ENCODE measurements around the gene MGAT1. TPM values are rescaled to one million over a fixed set of nuclear protein-coding genes. Genes with fewer than 3 reads are reported as not detected.

The MGAT1 gene
- polyA plus RNA-seq, 3 donors = 231 to 523 (median 385) TPM

GRCh38 chr5:180810210-180810958, 7.8 kb upstream of the MGAT1 start:
- H3K4me2 ChIP-seq (replicated peaks; ENCODE audit: extremely low read depth, low read length, poor library complexity, severe bottlenecking) = peak overlapping the region; percentile 92
- Mint-ChIP-seq H3K27me3 (ENCODE audit: low read depth in 3 of 3) (peaks cover 0 to 5% (median 0%) of the 10 kb centered on the region in 3 donors), H3K4me1 (peaks cover 80% of the 10 kb centered on the region), H3K36me3 (peaks cover 27 to 37% of the 10 kb centered on the region in 2 donors), H3K4me3 (peak overlapping the region; percentile 80 to 93), H3K9me3 (no peaks in the 10 kb centered on the region), H3K27ac (peak overlapping the region; percentile 96 to 100 (median 99))
- peaks cover 88% of the 10 kb centered on the region for H3K79me2 ChIP-seq (ENCODE audit: insufficient read depth, low read length)
- H3K27me3 ChIP-seq (ENCODE audit: control insufficient read depth in 2 of 2, insufficient read depth in 2 of 2, low read length in 2 of 2) = no peaks in the 10 kb centered on the region
- under 1% methylated on average over 52 of the region's 66 CpGs for WGBS (ENCODE audit: insufficient coverage)
- no peak for TF ChIP-seq CTCF (IDR thresholded peaks at IDR 0.05)
- H2AFZ ChIP-seq (ENCODE audit: insufficient read depth, low read depth, low read length, poor library complexity, severe bottlenecking) = peak overlapping the region; percentile 80
- peak overlapping the region; percentile 80 for H3K9ac ChIP-seq (ENCODE audit: insufficient read depth, low read length, poor library complexity, severe bottlenecking)
- no peaks in the 10 kb centered on the region for H3K9me3 ChIP-seq (replicated peaks in 1 of 2; ENCODE audit: control insufficient read depth in 1 of 2, insufficient read depth in 1 of 2, low read length in 2 of 2)
- peaks cover 0 to 5% of the 10 kb centered on the region in 2 donors for H3K36me3 ChIP-seq (replicated peaks in 1 of 2; ENCODE audit: control insufficient read depth in 1 of 2, insufficient read depth in 2 of 2, low read length in 2 of 2)
- intact Hi-C loops (cut with micrococcal nuclease) = no loop called here
- H4K20me1 ChIP-seq (ENCODE audit: insufficient read depth, low read length) = peaks cover 24% of the 10 kb centered on the region
- peaks cover 82 to 94% of the 10 kb centered on the region in 2 donors for H3K4me1 ChIP-seq (ENCODE audit: control insufficient read depth in 1 of 2, insufficient read depth in 2 of 2, low read length in 2 of 2)
- peak; percentile 92 to 98 (median 98) for DNase-seq
- H3K4me3 ChIP-seq (replicated peaks in 1 of 3; ENCODE audit: low read depth in 2 of 3, low read length in 3 of 3) = peak overlapping the region; percentile 52 to 98 (median 58)
- H3K27ac ChIP-seq (ENCODE audit: low read depth in 1 of 2, low read length in 2 of 2) = peak overlapping the region; percentile 95 to 98

- intact Hi-C loops (cut with micrococcal nuclease) = loop anchor here (10.0 kb wide), 2 partner anchors 345 to 415 kb away; partner anchors contain the start of gene TRIM41 (in 2 of the 2)
Observed at GRCh38 chr5:180809403-180810209, 7.0 kb upstream of the MGAT1 start.

More at GRCh38 chr5:180809403-180810209, 7.0 kb upstream of the MGAT1 start:
- peak; percentile 66 to 85 (median 80) for DNase-seq
- Mint-ChIP-seq H3K4me3 (peak overlapping the region; percentile 80 to 93), H3K27me3 (ENCODE audit: low read depth in 3 of 3) (peaks cover 0 to 2% (median 0%) of the 10 kb centered on the region in 3 donors), H3K27ac (peak overlapping the region; percentile 96 to 100 (median 99)), H3K4me1 (peaks cover 82% of the 10 kb centered on the region), H3K36me3 (peaks cover 27 to 37% of the 10 kb centered on the region in 2 donors), H3K9me3 (no peaks in the 10 kb centered on the region)
- Histone ChIP-seq H3K4me3 (replicated peaks in 1 of 3; ENCODE audit: low read depth in 2 of 3, low read length in 3 of 3) (peak overlapping the region; percentile 52 to 98 (median 58)), H3K9me3 (replicated peaks in 1 of 2; ENCODE audit: control insufficient read depth in 1 of 2, insufficient read depth in 1 of 2, low read length in 2 of 2) (no peaks in the 10 kb centered on the region), H3K4me1 (ENCODE audit: control insufficient read depth in 1 of 2, insufficient read depth in 2 of 2, low read length in 2 of 2) (peaks cover 85 to 94% of the 10 kb centered on the region in 2 donors), H3K4me2 (replicated peaks; ENCODE audit: extremely low read depth, low read length, poor library complexity, severe bottlenecking) (peak overlapping the region; percentile 92), H3K79me2 (ENCODE audit: insufficient read depth, low read length) (peaks cover 84% of the 10 kb centered on the region), H3K9ac (ENCODE audit: insufficient read depth, low read length, poor library complexity, severe bottlenecking) (peak overlapping the region; percentile 80), H4K20me1 (ENCODE audit: insufficient read depth, low read length) (peaks cover 24% of the 10 kb centered on the region), H2AFZ (ENCODE audit: insufficient read depth, low read depth, low read length, poor library complexity, severe bottlenecking) (peak overlapping the region; percentile 80), H3K36me3 (replicated peaks in 1 of 2; ENCODE audit: control insufficient read depth in 1 of 2, insufficient read depth in 2 of 2, low read length in 2 of 2) (peaks cover 0 to 5% of the 10 kb centered on the region in 2 donors), H3K27me3 (ENCODE audit: control insufficient read depth in 2 of 2, insufficient read depth in 2 of 2, low read length in 2 of 2) (no peaks in the 10 kb centered on the region), H3K27ac (ENCODE audit: low read depth in 1 of 2, low read length in 2 of 2) (peak overlapping the region; percentile 95 to 98)
- WGBS (ENCODE audit: insufficient coverage) = 0% methylated on average over 30 of the region's 40 CpGs
- no peak for TF ChIP-seq CTCF (IDR thresholded peaks at IDR 0.05)
